K562 (cell line): Measurements from ENCODE around the gene MARK2. TPM values are rescaled to one million over a fixed set of nuclear protein-coding genes. Genes with fewer than 3 reads are reported as not detected.

ENCODE experiments used
- ATF2 ChIP-seq: sonication (generic); formaldehyde crosslinking; IDR thresholded peaks from 2 replicates; pipeline ENCODE4 v1.8.1; 2022; ENCODE audit warnings: missing genetic modification reagents
- DPF2 ChIP-seq: fragments of 450-650 bp; IDR thresholded peaks from 2 replicates; pipeline ENCODE4 v1.6.1; 2016
- ELF1 ChIP-seq: fragments of 200-800 bp; sonication (Bioruptor generic); IDR thresholded peaks from 2 replicates; pipeline ENCODE4 v1.6.1; 2016; ENCODE audit warnings: missing genetic modification characterization, missing compliant biosample characterization
- GABPA ChIP-seq: fragments of 200-800 bp; sonication (Bioruptor generic); conservative IDR thresholded peaks from 2 replicates; pipeline ENCODE4 v1.6.1; 2016; ENCODE audit warnings: low read depth, missing genetic modification characterization, missing compliant biosample characterization
- GATAD2B ChIP-seq: fragments of 450-650 bp; IDR thresholded peaks from 2 replicates; pipeline ENCODE4 v1.6.1; 2017; ENCODE audit warnings: mild to moderate bottlenecking, borderline replicate concordance
- HEY1 ChIP-seq: fragments of 250-450 bp; sonication (Bioruptor Pico); IDR thresholded peaks from 2 replicates; pipeline ENCODE4 v1.5.0; 2020; ENCODE audit warnings: mild to moderate bottlenecking, moderate library complexity, borderline replicate concordance
- MCM5 ChIP-seq: fragments of 450-650 bp; IDR thresholded peaks from 2 replicates; pipeline ENCODE4 v1.6.1; 2016; ENCODE audit warnings: low read depth
- NONO ChIP-seq, 2 experiments: fragments of 200-400 bp in 1 of 2; fragments of 450-650 bp in 1 of 2; formaldehyde crosslinking in 1 of 2; IDR thresholded peaks; 2 replicates each; pipeline ENCODE4 v1.6.1; 2017; ENCODE audit warnings: low read depth in 2 of 2, mild to moderate bottlenecking in 2 of 2, moderate library complexity in 2 of 2, low read length in 1 of 2
- RFX5 ChIP-seq: IDR thresholded peaks from 2 replicates; pipeline ENCODE4 v1.6.1; 2011; ENCODE audit warnings: low read depth, mild to moderate bottlenecking, improper control_type of control experiment, low read length
- SMARCA5 ChIP-seq: fragments of 450-650 bp; IDR thresholded peaks from 2 replicates; pipeline ENCODE4 v1.6.1; 2016
- SNAPC5 ChIP-seq: fragments of 250-450 bp; sonication (Bioruptor Pico); IDR thresholded peaks from 2 replicates; pipeline ENCODE4 v1.8.0; 2021; ENCODE audit warnings: moderate library complexity, mild to moderate bottlenecking, inconsistent platforms
- TCF7L2 ChIP-seq: fragments of 150-350 bp; IDR thresholded peaks from 2 replicates; pipeline ENCODE4 v1.6.1; 2016; ENCODE audit warnings: low read depth, mild to moderate bottlenecking, low read length, moderate library complexity
- TFE3 ChIP-seq: fragments of 450-650 bp; formaldehyde crosslinking; IDR thresholded peaks from 2 replicates; pipeline ENCODE4 v1.4.0; 2020; ENCODE audit warnings: mild to moderate bottlenecking, mixed read lengths
- TOE1 ChIP-seq, 2 experiments: fragments of 450-650 bp in 1 of 2; sonication (generic) in 1 of 2; formaldehyde crosslinking in 1 of 2; IDR thresholded peaks; 2 replicates each; pipeline versions ENCODE4 v1.7.1 to v1.8.0; 2016 to 2022; ENCODE audit warnings: borderline replicate concordance in 2 of 2, mild to moderate bottlenecking in 2 of 2, antibody characterized with exemption in 1 of 2, inconsistent platforms in 1 of 2, low read depth in 1 of 2, missing genetic modification reagents in 1 of 2, moderate library complexity in 1 of 2
- XRCC3 ChIP-seq: fragments of 450-650 bp; IDR thresholded peaks from 2 replicates; pipeline ENCODE4 v1.6.1; 2017; ENCODE audit warnings: mild to moderate bottlenecking, moderate library complexity
- ZNF212 ChIP-seq: fragments of 450-650 bp; formaldehyde crosslinking; IDR thresholded peaks from 2 replicates; pipeline ENCODE4 v1.4.0; 2020; ENCODE audit warnings: mild to moderate bottlenecking
- polyA plus RNA-seq, 8 experiments: library from polyadenylated mRNA; depleted of rRNA in 4 of 8; stranded (reverse) in 5 of 8; unstranded in 3 of 8; fragments of >200 nt; fragmentation: Nextera tagmentation in 2 of 8; fragmentation: Illumina TruSeq in 1 of 8; extraction: Ambion mirVana in 2 of 8; extraction: Trizol in 1 of 8; gene quantifications; 2 replicates each; pipeline versions ENCODE4 v1.2.1 to v1.2.3, GENCODE V29; 2011 to 2014; ENCODE audit warnings: inconsistent platforms in 1 of 8, missing spikeins in 1 of 8
- total RNA-seq, 7 experiments: library from RNA; depleted of rRNA in 6 of 7; stranded (reverse); fragments of >200 nt in 6 of 7; fragmentation: Illumina TruSeq in 2 of 7; extraction: Trizol in 2 of 7; gene quantifications; 2 replicates each; pipeline versions ENCODE4 v1.2.1 to v1.2.3, GENCODE V29; 2011 to 2021; ENCODE audit warnings: low replicate concordance in 1 of 7
- TF ChIP-seq, protein P1 (sequence below): fragments of 450-650 bp; formaldehyde crosslinking; IDR thresholded peaks from 2 replicates; pipeline ENCODE4 v1.4.0; 2022; ENCODE audit warnings: missing genetic modification characterization
- TF ChIP-seq, protein P2 (sequence below): fragments of 250-450 bp; sonication (Bioruptor Pico); IDR thresholded peaks from 2 replicates; pipeline ENCODE4 v1.4.0; 2020; ENCODE audit warnings: mild to moderate bottlenecking, moderate library complexity, borderline replicate concordance

MARK2 gene
- total and polyA plus RNA-seq, 9 of the 15 experiments (the other 6 are each of a cell fraction or from before 2014, with no cell fraction given) = 0.32 to 43.5 (median 15.1) TPM

GRCh38 chr11:63813563-63814382, 25.1 kb upstream of the MARK2 start (continued):
- TF ChIP-seq HEY1 (CRISPR knock-in tag) (no peak), GATAD2B (no peak), TCF7L2 (no peak), NONO (IDR thresholded peaks at IDR 0.05; ENCODE audit: low read depth in 2 of 2, low read length in 1 of 2) (0 out of 4 replicates have a peak, but pooled peaks of 1 of the 2 experiments have one; percentile 60), GABPA (tag) (peak; percentile 40), ATF2 (CRISPR knock-in tag) (no peak), TOE1 (IDR thresholded peaks at IDR 0.05; ENCODE audit: borderline replicate concordance) (no peak), TOE1 (CRISPR knock-in tag; IDR thresholded peaks at IDR 0.05; ENCODE audit: borderline replicate concordance, low read depth) (no peak), XRCC3 (no peak), TFE3 (no peak), DPF2 (no peak), SNAPC5 (CRISPR knock-in tag) (no peak), RFX5 (no peak), MCM5 (no peak), ELF1 (tag) (peak; percentile 63; the same call in 1 of the 2 replicates), SMARCA5 (no peak), ZNF212 (CRISPR knock-in tag) (no peak)
- TF ChIP-seq, protein P1, sequence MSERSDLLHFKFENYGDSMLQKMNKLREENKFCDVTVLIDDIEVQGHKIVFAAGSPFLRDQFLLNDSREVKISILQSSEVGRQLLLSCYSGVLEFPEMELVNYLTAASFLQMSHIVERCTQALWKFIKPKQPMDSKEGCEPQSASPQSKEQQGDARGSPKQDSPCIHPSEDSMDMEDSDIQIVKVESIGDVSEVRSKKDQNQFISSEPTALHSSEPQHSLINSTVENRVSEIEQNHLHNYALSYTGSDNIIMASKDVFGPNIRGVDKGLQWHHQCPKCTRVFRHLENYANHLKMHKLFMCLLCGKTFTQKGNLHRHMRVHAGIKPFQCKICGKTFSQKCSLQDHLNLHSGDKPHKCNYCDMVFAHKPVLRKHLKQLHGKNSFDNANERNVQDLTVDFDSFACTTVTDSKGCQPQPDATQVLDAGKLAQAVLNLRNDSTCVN (CRISPR knock-in tag) = no peak
- TF ChIP-seq, protein P2, sequence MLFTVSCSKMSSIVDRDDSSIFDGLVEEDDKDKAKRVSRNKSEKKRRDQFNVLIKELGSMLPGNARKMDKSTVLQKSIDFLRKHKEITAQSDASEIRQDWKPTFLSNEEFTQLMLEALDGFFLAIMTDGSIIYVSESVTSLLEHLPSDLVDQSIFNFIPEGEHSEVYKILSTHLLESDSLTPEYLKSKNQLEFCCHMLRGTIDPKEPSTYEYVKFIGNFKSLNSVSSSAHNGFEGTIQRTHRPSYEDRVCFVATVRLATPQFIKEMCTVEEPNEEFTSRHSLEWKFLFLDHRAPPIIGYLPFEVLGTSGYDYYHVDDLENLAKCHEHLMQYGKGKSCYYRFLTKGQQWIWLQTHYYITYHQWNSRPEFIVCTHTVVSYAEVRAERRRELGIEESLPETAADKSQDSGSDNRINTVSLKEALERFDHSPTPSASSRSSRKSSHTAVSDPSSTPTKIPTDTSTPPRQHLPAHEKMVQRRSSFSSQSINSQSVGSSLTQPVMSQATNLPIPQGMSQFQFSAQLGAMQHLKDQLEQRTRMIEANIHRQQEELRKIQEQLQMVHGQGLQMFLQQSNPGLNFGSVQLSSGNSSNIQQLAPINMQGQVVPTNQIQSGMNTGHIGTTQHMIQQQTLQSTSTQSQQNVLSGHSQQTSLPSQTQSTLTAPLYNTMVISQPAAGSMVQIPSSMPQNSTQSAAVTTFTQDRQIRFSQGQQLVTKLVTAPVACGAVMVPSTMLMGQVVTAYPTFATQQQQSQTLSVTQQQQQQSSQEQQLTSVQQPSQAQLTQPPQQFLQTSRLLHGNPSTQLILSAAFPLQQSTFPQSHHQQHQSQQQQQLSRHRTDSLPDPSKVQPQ (CRISPR knock-in tag) = no peak
